Epithelial cell of esophagus (primary cell): ENCODE results near the gene YJU2.
A peak's percentile ranks its signal among the peaks of the same experiment; 100 is the strongest.

Experiments
- DNase-seq: peaks from one replicate; pipeline ENCODE4 v3.0.0; 2010; ENCODE audit warnings: low read depth
- H3K4me3 ChIP-seq: 2 replicates; pipeline ENCODE4 v1.5.1; 2011; ENCODE audit warnings: mild to moderate bottlenecking, low read length, control low read depth
- TF ChIP-seq, protein P1 (sequence below): IDR thresholded peaks from 2 replicates; pipeline ENCODE4 v1.5.1; 2011; ENCODE audit warnings: low read depth, mild to moderate bottlenecking, low read length, control low read depth, inconsistent platforms; ENCODE audit not compliant: insufficient read depth; ENCODE audit errors: missing control alignments

Gene YJU2

DNA sequence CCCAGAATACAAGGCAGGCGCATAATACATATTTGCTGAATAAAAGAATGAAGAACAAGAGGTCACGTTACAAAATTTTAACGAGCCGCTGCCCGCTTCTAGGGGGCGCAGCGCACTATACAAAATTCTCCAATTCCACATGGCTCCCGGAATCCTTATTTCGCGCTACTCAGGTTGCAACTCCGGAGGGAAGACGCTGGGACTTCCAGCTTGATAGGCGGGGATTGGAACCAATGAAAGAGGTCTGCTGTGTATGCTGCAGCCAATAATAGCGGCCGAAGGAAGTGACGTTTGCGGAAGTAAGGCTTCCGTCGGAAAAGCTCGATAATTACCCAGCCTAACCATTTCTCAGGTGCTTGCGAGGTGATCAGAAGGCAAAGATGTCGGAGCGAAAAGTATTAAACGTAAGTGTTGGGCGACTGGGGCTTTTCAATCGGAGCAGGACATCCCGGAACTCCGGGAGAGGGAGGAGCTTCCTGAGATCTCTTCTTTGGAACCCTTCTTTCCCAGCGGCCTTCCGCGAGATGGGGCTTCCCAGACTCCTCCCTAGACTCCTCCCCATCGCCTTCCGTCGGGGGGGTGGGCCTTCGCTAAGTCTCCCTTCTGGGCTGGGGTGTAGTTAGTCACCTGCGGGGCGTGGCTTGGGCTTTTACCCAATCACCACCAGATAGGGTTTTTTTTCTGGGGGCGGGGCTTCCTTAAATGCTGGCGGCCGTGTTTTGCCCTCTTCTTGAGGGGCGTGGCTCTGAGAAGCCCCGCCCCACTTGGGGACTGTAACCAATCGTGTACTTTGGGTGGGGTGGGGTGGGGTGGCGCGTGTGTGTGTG, at the start of gene YJU2:
Gene YJU2 (plus strand): TSS at position 314 of the 827 bp plus-strand sequence. CDS start 67 bp downstream, at position 381.
- TF ChIP-seq, protein P1, sequence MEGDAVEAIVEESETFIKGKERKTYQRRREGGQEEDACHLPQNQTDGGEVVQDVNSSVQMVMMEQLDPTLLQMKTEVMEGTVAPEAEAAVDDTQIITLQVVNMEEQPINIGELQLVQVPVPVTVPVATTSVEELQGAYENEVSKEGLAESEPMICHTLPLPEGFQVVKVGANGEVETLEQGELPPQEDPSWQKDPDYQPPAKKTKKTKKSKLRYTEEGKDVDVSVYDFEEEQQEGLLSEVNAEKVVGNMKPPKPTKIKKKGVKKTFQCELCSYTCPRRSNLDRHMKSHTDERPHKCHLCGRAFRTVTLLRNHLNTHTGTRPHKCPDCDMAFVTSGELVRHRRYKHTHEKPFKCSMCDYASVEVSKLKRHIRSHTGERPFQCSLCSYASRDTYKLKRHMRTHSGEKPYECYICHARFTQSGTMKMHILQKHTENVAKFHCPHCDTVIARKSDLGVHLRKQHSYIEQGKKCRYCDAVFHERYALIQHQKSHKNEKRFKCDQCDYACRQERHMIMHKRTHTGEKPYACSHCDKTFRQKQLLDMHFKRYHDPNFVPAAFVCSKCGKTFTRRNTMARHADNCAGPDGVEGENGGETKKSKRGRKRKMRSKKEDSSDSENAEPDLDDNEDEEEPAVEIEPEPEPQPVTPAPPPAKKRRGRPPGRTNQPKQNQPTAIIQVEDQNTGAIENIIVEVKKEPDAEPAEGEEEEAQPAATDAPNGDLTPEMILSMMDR = peak; percentile 53
- H3K4me3 ChIP-seq = peak within 1 kb of the TSS; percentile 85
- DNase-seq = peak; percentile 100

DNA sequence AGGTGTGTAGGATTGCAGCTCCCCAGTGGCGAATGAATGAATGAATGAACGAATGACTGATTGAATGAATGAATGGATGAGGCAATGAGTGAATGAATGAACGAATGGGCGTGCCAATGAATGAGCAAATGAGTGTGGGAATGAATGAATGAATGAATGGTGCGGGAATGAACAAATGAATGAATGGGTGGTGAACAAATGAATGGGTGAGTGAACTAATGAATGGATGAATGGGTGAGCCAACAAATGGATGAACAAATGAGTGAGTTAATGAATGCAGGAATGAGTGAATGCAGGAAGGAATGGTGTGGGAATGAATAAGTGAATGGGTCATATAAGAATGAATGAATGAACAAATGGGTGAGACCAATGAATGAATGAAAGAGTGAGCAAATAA, 49.7 kb upstream of the YJU2 start:
- H3K4me3 ChIP-seq = no peak overlapping the region
- no peak for DNase-seq
- TF ChIP-seq, protein P1 = no peak

DNA sequence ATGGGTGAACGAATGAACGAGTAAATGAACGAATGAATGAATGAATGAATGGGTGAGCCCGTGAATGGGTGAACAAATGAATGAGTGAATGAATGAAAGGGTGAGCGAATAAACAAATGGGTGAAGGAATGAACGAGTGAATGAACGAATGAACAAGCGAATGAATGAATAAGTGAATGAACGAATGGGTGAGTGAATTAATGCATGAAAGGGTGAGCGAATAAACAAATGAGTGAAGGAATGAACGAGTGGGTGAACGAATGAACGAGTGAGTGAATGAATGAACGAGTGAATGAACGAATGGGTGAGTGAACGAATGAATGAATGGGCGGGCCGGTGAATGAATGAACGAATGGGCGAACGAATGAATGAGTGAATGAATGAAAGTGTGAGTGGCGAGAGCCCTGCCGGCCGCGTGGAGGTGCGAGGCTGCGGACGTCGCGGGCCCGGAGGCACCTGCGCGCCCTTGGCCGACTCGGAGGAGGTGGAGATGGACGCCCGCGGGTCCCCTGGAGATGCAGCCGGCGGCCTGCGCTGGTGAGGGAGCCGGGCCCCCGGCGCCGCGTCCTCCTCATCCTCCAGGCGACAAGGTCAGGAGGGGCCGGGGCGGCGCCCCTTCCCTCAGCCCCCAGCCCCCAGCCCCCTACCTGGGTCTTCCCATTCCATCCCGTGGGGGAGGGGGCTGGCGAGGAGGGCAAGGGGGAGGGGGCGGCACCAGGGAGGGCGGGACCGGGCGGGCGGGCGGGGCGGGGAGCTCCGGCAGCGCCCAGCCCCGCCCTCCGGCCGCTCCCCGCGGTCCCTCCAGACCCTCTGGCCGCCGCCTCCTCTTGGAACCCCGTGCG, 49.0 kb upstream of the YJU2 start:
- TF ChIP-seq, protein P1 = no peak
- no peak for DNase-seq
- H3K4me3 ChIP-seq = no peak overlapping the region

DNA sequence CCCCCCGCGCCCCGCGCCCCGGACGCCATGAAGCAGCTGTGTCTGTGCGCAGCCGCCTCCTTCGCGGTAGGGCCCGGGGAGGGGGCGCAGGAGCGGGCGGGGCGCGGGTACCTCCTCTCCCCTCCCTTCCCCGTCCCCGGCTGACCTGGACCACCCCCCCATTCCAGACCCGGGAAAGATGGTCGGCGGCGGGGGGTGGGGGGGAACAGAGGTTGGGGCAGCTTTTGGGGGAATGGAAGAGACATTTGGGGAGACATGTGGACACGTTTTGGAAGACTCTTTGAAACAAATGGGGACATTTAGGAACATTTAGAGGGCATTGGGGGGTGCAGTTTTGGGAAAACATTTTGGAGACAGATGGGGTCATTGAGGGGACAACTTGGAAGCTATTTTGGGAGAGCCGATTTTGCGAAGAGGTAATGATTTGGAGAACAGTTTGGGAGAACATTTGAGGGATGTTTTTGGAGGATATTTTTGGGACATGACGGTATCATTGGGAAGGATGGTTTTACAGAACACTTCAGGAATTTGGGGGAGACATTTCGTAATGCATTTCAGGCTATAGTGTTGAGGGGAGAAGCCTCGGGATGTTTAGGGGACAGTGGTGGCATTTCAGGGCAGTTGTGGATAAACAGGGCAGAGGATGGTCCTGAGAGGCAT, 48.3 kb upstream of the YJU2 start:
- no peak for DNase-seq
- H3K4me3 ChIP-seq = no peak overlapping the region
- TF ChIP-seq, protein P1 = no peak

DNA sequence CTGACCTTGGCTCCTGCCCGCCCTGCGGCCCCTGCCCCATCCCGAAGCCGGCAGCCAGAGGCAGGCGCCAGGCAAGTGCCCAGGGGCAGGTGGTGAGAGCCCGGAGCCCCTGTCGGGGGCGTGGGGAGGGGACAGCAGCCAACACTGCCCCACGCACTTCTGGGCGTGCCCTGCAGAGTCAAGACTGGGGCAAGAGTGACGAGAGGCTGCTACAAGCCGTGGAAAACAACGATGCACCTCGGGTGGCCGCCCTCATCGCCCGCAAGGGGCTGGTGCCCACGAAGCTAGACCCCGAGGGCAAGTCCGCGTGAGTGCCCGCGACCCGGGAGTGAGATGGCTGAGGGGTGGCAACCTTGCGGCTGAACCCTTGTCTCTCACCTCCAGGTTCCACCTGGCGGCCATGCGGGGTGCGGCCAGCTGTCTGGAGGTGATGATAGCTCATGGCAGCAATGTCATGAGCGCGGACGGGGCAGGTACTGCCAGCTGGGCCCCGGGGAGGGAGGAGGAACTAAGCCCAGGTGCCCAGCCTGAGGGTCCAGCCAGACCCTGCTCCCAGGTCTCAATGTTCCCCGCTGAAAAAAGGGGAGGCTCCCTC, 47.1 kb upstream of the YJU2 start:
- TF ChIP-seq, protein P1 = no peak
- H3K4me3 ChIP-seq = no peak overlapping the region
- DNase-seq = no peak

DNA sequence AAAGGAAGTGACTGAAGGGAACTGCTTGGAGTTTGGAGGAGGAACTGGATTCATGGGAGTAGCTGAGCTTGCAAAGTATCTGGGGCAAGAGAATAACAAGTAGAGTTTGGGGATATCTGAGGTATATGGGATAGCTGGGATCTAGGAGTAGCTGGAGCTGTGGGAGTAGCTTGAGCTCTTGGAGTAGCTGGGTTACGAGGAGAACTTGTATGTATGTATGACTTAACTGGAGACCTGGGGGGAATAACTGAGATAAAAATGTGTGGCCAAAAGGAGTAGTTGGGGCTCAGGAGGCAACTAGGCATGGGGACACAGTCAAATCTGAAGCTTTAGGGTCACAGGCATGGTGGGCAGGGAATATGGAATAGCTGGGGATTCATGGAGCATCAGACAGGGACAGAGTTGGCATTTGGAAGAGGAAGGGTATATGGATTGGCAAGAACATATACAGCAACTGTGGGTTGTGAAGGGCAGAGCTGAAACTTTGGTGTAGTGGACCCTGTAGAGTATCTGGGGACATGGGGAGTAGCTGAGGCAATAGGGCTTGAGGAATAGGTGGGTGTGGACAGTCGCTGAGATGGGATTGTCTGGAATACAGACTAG, 45.8 kb upstream of the YJU2 start:
- TF ChIP-seq, protein P1 = no peak
- H3K4me3 ChIP-seq = no peak overlapping the region
- no peak for DNase-seq
